Liver (tissue), 3 donors: ENCODE results near the gene HIF3A.

ENCODE experiments used
- ATF3 ChIP-seq: IDR thresholded peaks from 2 replicates; pipeline ENCODE4 v1.6.1; 2016; ENCODE audit warnings: antibody characterized with exemption
- EGR1 ChIP-seq, 2 donors: IDR thresholded peaks; 2 replicates each; pipeline ENCODE4 v1.6.1; 2016 to 2018; ENCODE audit warnings: antibody characterized with exemption in 2 of 2, low read depth in 2 of 2
- JUND ChIP-seq, 2 donors: IDR thresholded peaks; 2 replicates each; pipeline ENCODE4 v1.6.1; 2016; ENCODE audit warnings: antibody characterized with exemption in 2 of 2
- NR2F2 ChIP-seq: IDR thresholded peaks from 2 replicates; pipeline ENCODE4 v1.6.1; 2016; ENCODE audit warnings: antibody characterized with exemption
- RAD21 ChIP-seq, 2 donors: IDR thresholded peaks; 2 replicates each; pipeline ENCODE4 v1.6.1; 2016; ENCODE audit warnings: antibody characterized with exemption in 2 of 2, mild to moderate bottlenecking in 2 of 2
- TAF1 ChIP-seq: conservative IDR thresholded peaks from 2 replicates; pipeline ENCODE4 v1.6.1; 2016; ENCODE audit warnings: antibody characterized with exemption, mild to moderate bottlenecking
- TF ChIP-seq, protein P1 (sequence below): fragments of 150-350 bp; IDR thresholded peaks from 2 replicates; pipeline ENCODE4 v1.5.1; 2017; ENCODE audit warnings: improper control_type of control experiment, low read depth, low read length; ENCODE audit not compliant: missing input control
- TF ChIP-seq, protein P2 (sequence below): IDR thresholded peaks from 2 replicates; pipeline ENCODE4 v1.6.1; 2016; ENCODE audit warnings: antibody characterized with exemption, mild to moderate bottlenecking
- TF ChIP-seq, protein P3 (sequence below): IDR thresholded peaks from 2 replicates; pipeline ENCODE4 v1.6.1; 2016; ENCODE audit warnings: antibody characterized with exemption
- donor health status: healthy.
- donor health status: healthy.

GRCh38 chr19:46344363-46344762, 47.5 kb downstream of the HIF3A start:
- TF ChIP-seq, protein P1, sequence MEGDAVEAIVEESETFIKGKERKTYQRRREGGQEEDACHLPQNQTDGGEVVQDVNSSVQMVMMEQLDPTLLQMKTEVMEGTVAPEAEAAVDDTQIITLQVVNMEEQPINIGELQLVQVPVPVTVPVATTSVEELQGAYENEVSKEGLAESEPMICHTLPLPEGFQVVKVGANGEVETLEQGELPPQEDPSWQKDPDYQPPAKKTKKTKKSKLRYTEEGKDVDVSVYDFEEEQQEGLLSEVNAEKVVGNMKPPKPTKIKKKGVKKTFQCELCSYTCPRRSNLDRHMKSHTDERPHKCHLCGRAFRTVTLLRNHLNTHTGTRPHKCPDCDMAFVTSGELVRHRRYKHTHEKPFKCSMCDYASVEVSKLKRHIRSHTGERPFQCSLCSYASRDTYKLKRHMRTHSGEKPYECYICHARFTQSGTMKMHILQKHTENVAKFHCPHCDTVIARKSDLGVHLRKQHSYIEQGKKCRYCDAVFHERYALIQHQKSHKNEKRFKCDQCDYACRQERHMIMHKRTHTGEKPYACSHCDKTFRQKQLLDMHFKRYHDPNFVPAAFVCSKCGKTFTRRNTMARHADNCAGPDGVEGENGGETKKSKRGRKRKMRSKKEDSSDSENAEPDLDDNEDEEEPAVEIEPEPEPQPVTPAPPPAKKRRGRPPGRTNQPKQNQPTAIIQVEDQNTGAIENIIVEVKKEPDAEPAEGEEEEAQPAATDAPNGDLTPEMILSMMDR, result no peak
- TF ChIP-seq JUND (IDR thresholded peaks at IDR 0.05) (no peak), RAD21 (IDR thresholded peaks at IDR 0.05) (no peak), EGR1 (IDR thresholded peaks at IDR 0.05; ENCODE audit: low read depth in 2 of 2) (no peak), TAF1 (no peak), NR2F2 (no peak), ATF3 (no peak)
- TF ChIP-seq, protein P2, sequence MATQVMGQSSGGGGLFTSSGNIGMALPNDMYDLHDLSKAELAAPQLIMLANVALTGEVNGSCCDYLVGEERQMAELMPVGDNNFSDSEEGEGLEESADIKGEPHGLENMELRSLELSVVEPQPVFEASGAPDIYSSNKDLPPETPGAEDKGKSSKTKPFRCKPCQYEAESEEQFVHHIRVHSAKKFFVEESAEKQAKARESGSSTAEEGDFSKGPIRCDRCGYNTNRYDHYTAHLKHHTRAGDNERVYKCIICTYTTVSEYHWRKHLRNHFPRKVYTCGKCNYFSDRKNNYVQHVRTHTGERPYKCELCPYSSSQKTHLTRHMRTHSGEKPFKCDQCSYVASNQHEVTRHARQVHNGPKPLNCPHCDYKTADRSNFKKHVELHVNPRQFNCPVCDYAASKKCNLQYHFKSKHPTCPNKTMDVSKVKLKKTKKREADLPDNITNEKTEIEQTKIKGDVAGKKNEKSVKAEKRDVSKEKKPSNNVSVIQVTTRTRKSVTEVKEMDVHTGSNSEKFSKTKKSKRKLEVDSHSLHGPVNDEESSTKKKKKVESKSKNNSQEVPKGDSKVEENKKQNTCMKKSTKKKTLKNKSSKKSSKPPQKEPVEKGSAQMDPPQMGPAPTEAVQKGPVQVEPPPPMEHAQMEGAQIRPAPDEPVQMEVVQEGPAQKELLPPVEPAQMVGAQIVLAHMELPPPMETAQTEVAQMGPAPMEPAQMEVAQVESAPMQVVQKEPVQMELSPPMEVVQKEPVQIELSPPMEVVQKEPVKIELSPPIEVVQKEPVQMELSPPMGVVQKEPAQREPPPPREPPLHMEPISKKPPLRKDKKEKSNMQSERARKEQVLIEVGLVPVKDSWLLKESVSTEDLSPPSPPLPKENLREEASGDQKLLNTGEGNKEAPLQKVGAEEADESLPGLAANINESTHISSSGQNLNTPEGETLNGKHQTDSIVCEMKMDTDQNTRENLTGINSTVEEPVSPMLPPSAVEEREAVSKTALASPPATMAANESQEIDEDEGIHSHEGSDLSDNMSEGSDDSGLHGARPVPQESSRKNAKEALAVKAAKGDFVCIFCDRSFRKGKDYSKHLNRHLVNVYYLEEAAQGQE, result no peak
- TF ChIP-seq, protein P3, sequence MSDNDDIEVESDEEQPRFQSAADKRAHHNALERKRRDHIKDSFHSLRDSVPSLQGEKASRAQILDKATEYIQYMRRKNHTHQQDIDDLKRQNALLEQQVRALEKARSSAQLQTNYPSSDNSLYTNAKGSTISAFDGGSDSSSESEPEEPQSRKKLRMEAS, result no peak
